GM12878 (cell line): ENCODE data around the gene ARHGEF6. TPM values are rescaled to one million over a fixed set of nuclear protein-coding genes. Genes with fewer than 3 reads are reported as not detected.

Experiments used
- ATAC-seq: fragments of 200-7000 bp; cut with Tn5 transposase; 3 replicates; pipeline ENCODE4 v1.9.1; 2020; ENCODE audit warnings: mild to moderate bottlenecking, moderate library complexity
- BruUV-seq: library from RNA; stranded (reverse); fragments of 400-500 nt; replicated peaks from 2 replicates; lab custom pipeline; 2021; lab: Mats Ljungman, UMichigan
- CTCF ChIA-PET: fragments of 300-600 bp; sonication (Branson Sonifier 250); formaldehyde crosslinking; extraction: SDS; loops from one replicate; lab custom pipeline; 2021; ENCODE audit warnings: inconsistent platforms; lab: Yijun Ruan, JAX
- POLR2A ChIA-PET: fragments of 350-600 bp; formaldehyde crosslinking; extraction: SDS; loops from one replicate; lab custom pipeline; 2021; ENCODE audit warnings: inconsistent platforms; lab: Charles Lee
- RAD21 ChIA-PET: fragments of 300-600 bp; sonication (Branson Sonifier 250); formaldehyde crosslinking; loops from one replicate; lab custom pipeline; 2023; ENCODE audit warnings: antibody characterized with exemption; ENCODE audit not compliant: unreplicated experiment; lab: Charles Lee
- SMC1A ChIA-PET: fragments of 300-600 bp; sonication (Branson Sonifier 250); formaldehyde crosslinking; loops from one replicate; lab custom pipeline; 2023; ENCODE audit not compliant: unreplicated experiment, uncharacterized antibody; lab: Charles Lee
- DNase-seq: peaks from one replicate; pipeline ENCODE4 v3.0.0-alpha.2; 2011; ENCODE audit warnings: low read depth, low spot score
- FAIRE-seq: peaks from 3 replicates; lab custom pipeline; 2011; peaks lifted over from hg19 to GRCh38; lab: Jason Lieb, UNC
- H2AFZ ChIP-seq: 2 replicates; pipeline ENCODE4 v1.6.0; 2011; ENCODE audit warnings: low read depth, low read length, control low read depth; ENCODE audit not compliant: control insufficient read depth
- H3K27ac ChIP-seq: 2 replicates; pipeline ENCODE4 v1.5.1; 2011; ENCODE audit warnings: control low read depth; ENCODE audit not compliant: control insufficient read depth, insufficient read depth
- H3K27me3 ChIP-seq, 2 experiments: replicated peaks in 1 of 2; 2 replicates each; pipeline versions ENCODE4 v1.6.0 to v1.6.1; 2011; ENCODE audit warnings: low read length in 1 of 2; ENCODE audit not compliant: control insufficient read depth in 2 of 2, insufficient read depth in 2 of 2
- H3K36me3 ChIP-seq, 2 experiments: 2 replicates each; pipeline ENCODE4 v1.5.1; 2011; ENCODE audit warnings: low read length in 1 of 2; ENCODE audit not compliant: control insufficient read depth in 2 of 2, insufficient read depth in 2 of 2
- H3K4me1 ChIP-seq: 2 replicates; pipeline ENCODE4 v1.6.1; 2011; ENCODE audit warnings: mild to moderate bottlenecking, low read length, moderate library complexity, mixed read lengths; ENCODE audit not compliant: control insufficient read depth, insufficient read depth
- H3K4me2 ChIP-seq: 2 replicates; pipeline ENCODE4 v1.6.0; 2011; ENCODE audit warnings: control low read depth; ENCODE audit not compliant: control insufficient read depth, insufficient read depth
- H3K4me3 ChIP-seq: fragments of 200-600 bp; sonication (generic); 2 replicates; pipeline ENCODE4 v1.5.1; 2016
- H3K79me2 ChIP-seq: 2 replicates; pipeline ENCODE4 v1.6.0; 2011; ENCODE audit warnings: low read length; ENCODE audit not compliant: control insufficient read depth, insufficient read depth
- H3K9ac ChIP-seq: 2 replicates; pipeline ENCODE4 v1.8.0; 2011; ENCODE audit warnings: low read length, control low read depth, mixed read lengths; ENCODE audit not compliant: control insufficient read depth, insufficient read depth
- H3K9me3 ChIP-seq: replicated peaks from 3 replicates; pipeline ENCODE4 v1.5.1; 2011; ENCODE audit warnings: mild to moderate bottlenecking, low read length; ENCODE audit not compliant: control insufficient read depth, insufficient read depth
- H4K20me1 ChIP-seq: 2 replicates; pipeline ENCODE4 v1.6.0; 2011; ENCODE audit not compliant: control insufficient read depth, insufficient read depth
- ATF2 ChIP-seq: IDR thresholded peaks from 2 replicates; pipeline ENCODE4 v1.6.1; 2012; ENCODE audit warnings: low read length, inconsistent platforms
- CREM ChIP-seq: IDR thresholded peaks from 2 replicates; pipeline ENCODE4 v1.6.1; 2014; ENCODE audit warnings: antibody characterized with exemption, low read depth
- E2F8 ChIP-seq: fragments of 450-650 bp; IDR thresholded peaks from 2 replicates; pipeline ENCODE4 v1.6.1; 2018; ENCODE audit warnings: mild to moderate bottlenecking, low read depth, moderate library complexity; ENCODE audit not compliant: partially characterized antibody
- GATAD2B ChIP-seq: fragments of 450-650 bp; conservative IDR thresholded peaks from 2 replicates; pipeline ENCODE4 v1.6.1; 2017; ENCODE audit warnings: low read depth, mild to moderate bottlenecking, moderate library complexity
- JUND ChIP-seq: IDR thresholded peaks from 2 replicates; pipeline ENCODE4 v1.6.1; 2012; ENCODE audit warnings: low read depth, mild to moderate bottlenecking, low read length, improper control_type of control experiment, moderate library complexity
- NRF1 ChIP-seq: conservative IDR thresholded peaks from 2 replicates; pipeline ENCODE4 v1.6.1; 2011; ENCODE audit warnings: mild to moderate bottlenecking, low read depth, low read length, improper control_type of control experiment
- RCOR1 ChIP-seq: conservative IDR thresholded peaks from 2 replicates; pipeline ENCODE4 v1.6.1; 2012; ENCODE audit warnings: low read depth, low read length, improper control_type of control experiment
- SIX5 ChIP-seq: IDR thresholded peaks from 2 replicates; pipeline ENCODE4 v1.6.1; 2011; ENCODE audit warnings: mild to moderate bottlenecking, low read depth, low read length, moderate library complexity; ENCODE audit not compliant: severe bottlenecking
- SRF ChIP-seq, 2 experiments: IDR thresholded peaks; 2 replicates each; pipeline ENCODE4 v1.6.1; 2011; ENCODE audit warnings: low read depth in 2 of 2, low read length in 2 of 2, mild to moderate bottlenecking in 1 of 2, moderate library complexity in 1 of 2
- TAF1 ChIP-seq: IDR thresholded peaks from 2 replicates; pipeline ENCODE4 v1.6.1; 2011; ENCODE audit warnings: mild to moderate bottlenecking, low read depth, low read length, borderline replicate concordance
- ZBED1 ChIP-seq: IDR thresholded peaks from 2 replicates; pipeline ENCODE4 v1.6.1; 2016; ENCODE audit warnings: borderline replicate concordance
- WGBS: methylation state at CpG from one replicate; pipeline ENCODE4 v1.1.6; 2016; ENCODE audit warnings: low lambda C conversion rate; ENCODE audit not compliant: insufficient replicate concordance, insufficient coverage; ENCODE audit errors: missing lambda C conversion rate; 5-methylcytosine and 5-hydroxymethylcytosine counted together
- in situ Hi-C: fragments of 300-500 bp; cut with MboI; formaldehyde crosslinking; loops from 9 replicates; pipeline ENCODE4 v1.14.3; 2018; ENCODE audit warnings: mixed read lengths
- intact Hi-C: fragments of 100-400 bp; cut with micrococcal nuclease; formaldehyde crosslinking; loops from one replicate; pipeline ENCODE4 v1.14.2; 2022; ENCODE audit not compliant: unreplicated experiment
- polyA plus RNA-seq, 11 experiments: library from polyadenylated mRNA; depleted of rRNA in 4 of 11; unstranded in 6 of 11; stranded (reverse) in 5 of 11; fragments of >200 nt; fragmentation: Nextera tagmentation in 4 of 11; fragmentation: Illumina TruSeq in 1 of 11; extraction: Ambion mirVana in 4 of 11; extraction: Trizol in 1 of 11; gene quantifications; 1 replicate in 1 of 11; 2 replicates in 10 of 11; pipeline versions ENCODE4 v1.2.1 to v1.2.3, GENCODE V29; 2011 to 2016; ENCODE audit warnings: inconsistent platforms in 2 of 11, missing spikeins in 2 of 11, low read depth in 1 of 11
- total RNA-seq, 4 experiments: library from RNA; depleted of rRNA in 3 of 4; stranded (reverse); fragments of >200 nt in 3 of 4; fragmentation: Illumina TruSeq in 1 of 4; extraction: Trizol in 1 of 4; gene quantifications; 2 replicates each; pipeline versions ENCODE4 v1.2.1 to v1.2.3, GENCODE V29; 2013 to 2021

Gene ARHGEF6
- total and polyA plus RNA-seq, 10 of the 15 experiments (the other 5 are each of a cell fraction or from before 2014, with no cell fraction given) = 5.4 to 29.7 (median 18.0) TPM

GRCh38 chrX:136819031-136819703 lies 38.4 kb upstream of the ARHGEF6 start:
- DNase-seq = no peak
- Histone ChIP-seq H3K4me1 (no peaks in the 10 kb centered on the region), H3K9ac (no peak overlapping the region), H3K4me3 (no peak overlapping the region), H4K20me1 (no peaks in the 10 kb centered on the region), H3K36me3 (no peaks in the 10 kb centered on the region), H2AFZ (no peak overlapping the region), H3K79me2 (no peaks in the 10 kb centered on the region), H3K9me3 (no peaks in the 10 kb centered on the region), H3K4me2 (no peak overlapping the region), H3K27me3 (no peaks in the 10 kb centered on the region), H3K27ac (no peak overlapping the region)
- WGBS = 92% methylated on average over 5 of the region's 5 CpGs
- POLR2A ChIA-PET = no interaction called here
- no peak for FAIRE-seq
- intact Hi-C loops (no loop called here), in situ Hi-C loops (no loop called here)
- RAD21 ChIA-PET = no interaction called here
- no TSS peak for BruUV-seq
- TF ChIP-seq ATF2 = no peak
- no peak for TF ChIP-seq CREM
- TF ChIP-seq RCOR1 = no peak
- no peak for ATAC-seq
- SMC1A ChIA-PET = no interaction called here
- CTCF ChIA-PET = no interaction called here

- no peak for FAIRE-seq
- in situ Hi-C loops = no loop called here
- TF ChIP-seq JUND = no peak
- no peak for TF ChIP-seq GATAD2B
- TF ChIP-seq E2F8 = no peak
- no peak for TF ChIP-seq TAF1
- no peak for TF ChIP-seq SIX5
- no peak for TF ChIP-seq NRF1
- TF ChIP-seq SRF (IDR thresholded peaks at IDR 0.05; ENCODE audit: low read depth in 2 of 2, low read length in 2 of 2) = no peak
- no peak for TF ChIP-seq ZBED1
Measured at GRCh38 chrX:136816975-136817374, 36.2 kb upstream of the ARHGEF6 start.

More at GRCh38 chrX:136816975-136817374, 36.2 kb upstream of the ARHGEF6 start:
- ChIA-PET RAD21 (no interaction called here), POLR2A (no interaction called here), SMC1A (no interaction called here), CTCF (no interaction called here)
- ATAC-seq (no peak), DNase-seq (no peak)
- Histone ChIP-seq H3K36me3 (no peaks in the 10 kb centered on the region), H3K4me3 (no peak overlapping the region), H2AFZ (no peak overlapping the region), H3K9ac (no peak overlapping the region), H3K27ac (no peak overlapping the region), H3K9me3 (no peaks in the 10 kb centered on the region), H4K20me1 (no peaks in the 10 kb centered on the region), H3K4me1 (no peaks in the 10 kb centered on the region), H3K4me2 (no peak overlapping the region), H3K79me2 (no peaks in the 10 kb centered on the region), H3K27me3 (no peaks in the 10 kb centered on the region)
- intact Hi-C loops = no loop called here
- 63% methylated on average over 3 of the region's 3 CpGs for WGBS
- no TSS peak for BruUV-seq
